WTC11 (cell line): ENCODE results near the gene AGL. TPM values are rescaled to one million over a fixed set of nuclear protein-coding genes. Genes with fewer than 3 reads are reported as not detected.
"Not testable (repeated sequence)": the region's sequence is repeated elsewhere in the genome, so short reads cannot be mapped to it uniquely, and the experiment has no call there.

Experiments
- ATAC-seq: fragments of 200-7000 bp; cut with Tn5 transposase; 2 replicates; pipeline ENCODE4 v1.10.0; 2021; ENCODE audit warnings: mild to moderate bottlenecking, moderate library complexity
- CTCF ChIA-PET: fragments of 300-600 bp; sonication (Branson Sonifier 250); formaldehyde crosslinking; loops from one replicate; lab custom pipeline; 2021; ENCODE audit warnings: antibody characterized with exemption; lab: Charles Lee
- POLR2A ChIA-PET: fragments of 350-600 bp; sonication (Branson Sonifier 250); formaldehyde crosslinking; loops from one replicate; lab custom pipeline; 2021; ENCODE audit warnings: antibody characterized with exemption; lab: Charles Lee
- DNase-seq: peaks from one replicate; pipeline ENCODE4 v3.0.0; 2021; ENCODE audit warnings: low spot score
- H3K27ac Mint-ChIP-seq: 2 replicates; pipeline ENCODE4 v1.8.0; 2021; ENCODE audit warnings: mixed read lengths
- H3K27me3 Mint-ChIP-seq: 2 replicates; pipeline ENCODE4 v1.8.0; 2021; ENCODE audit warnings: low read depth, mild to moderate bottlenecking, moderate library complexity, mixed read lengths
- H3K36me3 Mint-ChIP-seq: 2 replicates; pipeline ENCODE4 v1.8.0; 2021; ENCODE audit warnings: mixed read lengths
- H3K4me1 Mint-ChIP-seq: 2 replicates; pipeline ENCODE4 v1.8.0; 2022; ENCODE audit warnings: mixed read lengths
- H3K4me3 Mint-ChIP-seq: 2 replicates; pipeline ENCODE4 v1.8.0; 2021; ENCODE audit warnings: mild to moderate bottlenecking, moderate library complexity, mixed read lengths
- H3K9me3 Mint-ChIP-seq: 2 replicates; pipeline ENCODE4 v1.8.0; 2021; ENCODE audit warnings: mixed read lengths
- ATF2 ChIP-seq: sonication (generic); formaldehyde crosslinking; IDR thresholded peaks from 2 replicates; pipeline ENCODE4 v1.8.1; 2022; ENCODE audit warnings: low read depth, missing genetic modification reagents, borderline replicate concordance
- GTF2I ChIP-seq: fragments of 250-450 bp; sonication (Bioruptor Pico); conservative IDR thresholded peaks from 2 replicates; pipeline ENCODE4 v1.4.0; 2021; ENCODE audit warnings: mild to moderate bottlenecking
- HMGA2 ChIP-seq: fragments of 250-450 bp; sonication (Bioruptor Pico); IDR thresholded peaks from 2 replicates; pipeline ENCODE4 v1.4.0; 2021; ENCODE audit warnings: mild to moderate bottlenecking, moderate library complexity
- IRF1 ChIP-seq: sonication (generic); formaldehyde crosslinking; IDR thresholded peaks from 2 replicates; pipeline ENCODE4 v1.8.0; 2023; ENCODE audit warnings: missing genetic modification reagents
- JAZF1 ChIP-seq: fragments of 250-450 bp; sonication (Bioruptor Pico); IDR thresholded peaks from 2 replicates; pipeline ENCODE4 v1.9.0; 2021; ENCODE audit warnings: moderate library complexity, mild to moderate bottlenecking, inconsistent platforms
- JUN ChIP-seq: sonication (generic); formaldehyde crosslinking; IDR thresholded peaks from 2 replicates; pipeline ENCODE4 v1.8.0; 2023; ENCODE audit warnings: mild to moderate bottlenecking, missing genetic modification reagents
- NFATC4 ChIP-seq: fragments of 250-450 bp; sonication (Bioruptor Pico); IDR thresholded peaks from 2 replicates; pipeline ENCODE4 v1.9.0; 2021; ENCODE audit warnings: mild to moderate bottlenecking
- NR3C1 ChIP-seq: sonication (generic); formaldehyde crosslinking; conservative IDR thresholded peaks from 2 replicates; pipeline ENCODE4 v1.8.1; 2023; ENCODE audit warnings: low read depth, mild to moderate bottlenecking, missing genetic modification reagents
- OVOL2 ChIP-seq: fragments of 250-450 bp; sonication (Bioruptor Pico); IDR thresholded peaks from 2 replicates; pipeline ENCODE4 v1.9.0; 2021; ENCODE audit warnings: mild to moderate bottlenecking, borderline replicate concordance
- SMAD4 ChIP-seq: sonication (generic); formaldehyde crosslinking; IDR thresholded peaks from 2 replicates; pipeline ENCODE4 v1.8.0; 2022; ENCODE audit warnings: mild to moderate bottlenecking, missing genetic modification reagents
- STAT6 ChIP-seq: sonication (generic); formaldehyde crosslinking; conservative IDR thresholded peaks from 2 replicates; pipeline ENCODE4 v1.8.1; 2023; ENCODE audit warnings: mild to moderate bottlenecking, low read depth, missing genetic modification reagents, moderate library complexity
- ZNF219 ChIP-seq: sonication (generic); formaldehyde crosslinking; IDR thresholded peaks from 2 replicates; pipeline ENCODE4 v1.8.0; 2023; ENCODE audit warnings: missing genetic modification reagents, mild to moderate bottlenecking, borderline replicate concordance
- total RNA-seq: library from RNA; stranded (reverse); gene quantifications from 3 replicates; pipeline ENCODE4 v1.2.3, GENCODE V29; 2021
- TF ChIP-seq, protein P1 (sequence below): sonication (generic); formaldehyde crosslinking; IDR thresholded peaks from 2 replicates; pipeline ENCODE4 v1.8.0; 2022; ENCODE audit warnings: mild to moderate bottlenecking, missing genetic modification reagents
- TF ChIP-seq, protein P2 (sequence below): fragments of 250-450 bp; sonication (Bioruptor Pico); IDR thresholded peaks from 2 replicates; pipeline ENCODE4 v1.9.0; 2021; ENCODE audit warnings: moderate library complexity, mild to moderate bottlenecking, inconsistent platforms, borderline replicate concordance
- TF ChIP-seq, protein P3 (sequence below): fragments of 250-450 bp; sonication (Bioruptor Pico); IDR thresholded peaks from 2 replicates; pipeline ENCODE4 v1.8.0; 2021; ENCODE audit warnings: mild to moderate bottlenecking
- TF ChIP-seq, protein P4 (sequence below): fragments of 200-600 bp; IDR thresholded peaks from 2 replicates; pipeline ENCODE4 v1.8.0; 2022; ENCODE audit warnings: antibody characterized with exemption

Gene AGL
- total RNA-seq, 1 experiment from 2014 or later: 22.5 TPM

DNA sequence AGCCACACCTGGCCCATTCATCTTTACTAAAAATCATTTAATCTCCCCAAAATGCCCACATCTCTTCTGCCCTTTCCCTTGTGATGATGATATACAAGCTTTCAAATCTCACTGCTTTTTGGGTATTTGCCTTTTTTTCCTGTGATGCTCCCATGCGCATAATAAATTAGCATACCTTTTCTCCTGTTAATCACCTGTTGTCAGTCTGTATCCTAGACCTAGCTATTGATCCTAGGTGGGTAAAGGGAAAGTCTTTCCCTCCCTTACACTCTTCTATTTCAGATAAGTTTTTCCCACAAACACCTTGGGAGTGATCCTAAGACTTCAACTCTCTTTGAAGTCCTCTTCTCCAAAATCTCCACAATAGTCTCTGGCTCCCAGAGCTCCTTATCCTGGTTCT is 107.7 kb downstream of the AGL start:
- ATAC-seq: peak; percentile 58
- peaks cover 10% of the 10 kb centered on the region for H3K4me1 Mint-ChIP-seq
- ChIA-PET POLR2A (no interaction called here), CTCF (interaction anchor here (1.9 kb wide), 1 partner anchor 12 kb away, joined by 4 read pairs; the partner anchor contains the start of gene SLC35A3)
- H3K9me3 Mint-ChIP-seq: peaks cover 10% of the 10 kb centered on the region; the same call in 1 of the 2 replicates
- DNase-seq: no peak
- TF ChIP-seq SMAD4 (CRISPR knock-in tag): no peak
- TF ChIP-seq NR3C1 (CRISPR knock-in tag): no peak
- TF ChIP-seq HMGA2 (CRISPR knock-in tag): no peak
- peaks cover 2% of the 10 kb centered on the region; the same call in 1 of the 2 replicates for H3K36me3 Mint-ChIP-seq
- no peaks in the 10 kb centered on the region for H3K27me3 Mint-ChIP-seq
- peak overlapping the region; percentile 6 for H3K27ac Mint-ChIP-seq
- H3K4me3 Mint-ChIP-seq: no peak overlapping the region; the same call in 1 of the 2 replicates

- ATAC-seq, H3K27ac Mint-ChIP-seq, H3K27me3 Mint-ChIP-seq, DNase-seq, POLR2A ChIA-PET, H3K4me3 Mint-ChIP-seq, H3K36me3 Mint-ChIP-seq, CTCF ChIA-PET: not testable (repeated sequence)
- Mint-ChIP-seq H3K4me1 (peaks cover 10% of the 10 kb centered on the region), H3K9me3 (peaks cover 10% of the 10 kb centered on the region; the same call in 1 of the 2 replicates)
These were observed 109.1 kb downstream of the AGL start for GRCh38 chr1:99959189-99959705.

GRCh38 chr1:99960260-99960659 is 110.1 kb downstream of the AGL start:
- H3K27me3 Mint-ChIP-seq, H3K36me3 Mint-ChIP-seq, POLR2A ChIA-PET, ATAC-seq, H3K4me3 Mint-ChIP-seq, H3K27ac Mint-ChIP-seq, CTCF ChIA-PET, DNase-seq: not testable (repeated sequence)
- Mint-ChIP-seq H3K4me1 (peaks cover 10% of the 10 kb centered on the region), H3K9me3 (peaks cover 10% of the 10 kb centered on the region; the same call in 1 of the 2 replicates)

GRCh38 chr1:99963041-99963795 is 113.1 kb downstream of the AGL start:
- H3K27me3 Mint-ChIP-seq: no peaks in the 10 kb centered on the region
- DNase-seq (no peak), ATAC-seq (no peak)
- H3K4me1 Mint-ChIP-seq: peaks cover 2% of the 10 kb centered on the region
- no peak overlapping the region for H3K4me3 Mint-ChIP-seq
- H3K27ac Mint-ChIP-seq: no peak overlapping the region
- POLR2A ChIA-PET: no interaction called here
- H3K9me3 Mint-ChIP-seq: no peaks in the 10 kb centered on the region
- CTCF ChIA-PET: no interaction called here
- no peaks in the 10 kb centered on the region for H3K36me3 Mint-ChIP-seq
- TF ChIP-seq, protein P1, sequence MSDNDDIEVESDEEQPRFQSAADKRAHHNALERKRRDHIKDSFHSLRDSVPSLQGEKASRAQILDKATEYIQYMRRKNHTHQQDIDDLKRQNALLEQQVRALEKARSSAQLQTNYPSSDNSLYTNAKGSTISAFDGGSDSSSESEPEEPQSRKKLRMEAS (CRISPR knock-in tag): no peak
- TF ChIP-seq OVOL2 (CRISPR knock-in tag) (no peak), NR3C1 (CRISPR knock-in tag) (no peak), HMGA2 (CRISPR knock-in tag) (no peak), JUN (CRISPR knock-in tag) (no peak), ZNF219 (no peak), NFATC4 (CRISPR knock-in tag) (no peak), GTF2I (CRISPR knock-in tag) (no peak), STAT6 (no peak), ATF2 (CRISPR knock-in tag) (no peak), IRF1 (CRISPR knock-in tag) (no peak), JAZF1 (no peak)
- TF ChIP-seq, protein P2, sequence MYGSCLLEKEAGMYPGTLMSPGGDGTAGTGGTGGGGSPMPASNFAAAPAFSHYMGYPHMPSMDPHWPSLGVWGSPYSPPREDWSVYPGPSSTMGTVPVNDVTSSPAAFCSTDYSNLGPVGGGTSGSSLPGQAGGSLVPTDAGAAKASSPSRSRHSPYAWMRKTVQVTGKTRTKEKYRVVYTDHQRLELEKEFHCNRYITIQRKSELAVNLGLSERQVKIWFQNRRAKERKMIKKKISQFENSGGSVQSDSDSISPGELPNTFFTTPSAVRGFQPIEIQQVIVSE (CRISPR knock-in tag): no peak
- TF ChIP-seq, protein P3, sequence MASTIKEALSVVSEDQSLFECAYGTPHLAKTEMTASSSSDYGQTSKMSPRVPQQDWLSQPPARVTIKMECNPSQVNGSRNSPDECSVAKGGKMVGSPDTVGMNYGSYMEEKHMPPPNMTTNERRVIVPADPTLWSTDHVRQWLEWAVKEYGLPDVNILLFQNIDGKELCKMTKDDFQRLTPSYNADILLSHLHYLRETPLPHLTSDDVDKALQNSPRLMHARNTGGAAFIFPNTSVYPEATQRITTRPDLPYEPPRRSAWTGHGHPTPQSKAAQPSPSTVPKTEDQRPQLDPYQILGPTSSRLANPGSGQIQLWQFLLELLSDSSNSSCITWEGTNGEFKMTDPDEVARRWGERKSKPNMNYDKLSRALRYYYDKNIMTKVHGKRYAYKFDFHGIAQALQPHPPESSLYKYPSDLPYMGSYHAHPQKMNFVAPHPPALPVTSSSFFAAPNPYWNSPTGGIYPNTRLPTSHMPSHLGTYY (CRISPR knock-in tag): no peak
- TF ChIP-seq, protein P4, sequence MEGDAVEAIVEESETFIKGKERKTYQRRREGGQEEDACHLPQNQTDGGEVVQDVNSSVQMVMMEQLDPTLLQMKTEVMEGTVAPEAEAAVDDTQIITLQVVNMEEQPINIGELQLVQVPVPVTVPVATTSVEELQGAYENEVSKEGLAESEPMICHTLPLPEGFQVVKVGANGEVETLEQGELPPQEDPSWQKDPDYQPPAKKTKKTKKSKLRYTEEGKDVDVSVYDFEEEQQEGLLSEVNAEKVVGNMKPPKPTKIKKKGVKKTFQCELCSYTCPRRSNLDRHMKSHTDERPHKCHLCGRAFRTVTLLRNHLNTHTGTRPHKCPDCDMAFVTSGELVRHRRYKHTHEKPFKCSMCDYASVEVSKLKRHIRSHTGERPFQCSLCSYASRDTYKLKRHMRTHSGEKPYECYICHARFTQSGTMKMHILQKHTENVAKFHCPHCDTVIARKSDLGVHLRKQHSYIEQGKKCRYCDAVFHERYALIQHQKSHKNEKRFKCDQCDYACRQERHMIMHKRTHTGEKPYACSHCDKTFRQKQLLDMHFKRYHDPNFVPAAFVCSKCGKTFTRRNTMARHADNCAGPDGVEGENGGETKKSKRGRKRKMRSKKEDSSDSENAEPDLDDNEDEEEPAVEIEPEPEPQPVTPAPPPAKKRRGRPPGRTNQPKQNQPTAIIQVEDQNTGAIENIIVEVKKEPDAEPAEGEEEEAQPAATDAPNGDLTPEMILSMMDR: no peak
